CD4-positive, alpha-beta memory T cell (primary cell): ENCODE data around the gene MBOAT7. TPM values are rescaled to one million over a fixed set of nuclear protein-coding genes. Genes with fewer than 3 reads are reported as not detected.
"Not testable (repeated sequence)": the region's sequence is repeated elsewhere in the genome, so short reads cannot be mapped to it uniquely, and the experiment has no call there.

Experiments
- CTCF ChIA-PET: fragments of 350-600 bp; sonication (Branson Sonifier 250); formaldehyde crosslinking; loops from one replicate; lab custom pipeline; 2021; ENCODE audit warnings: inconsistent platforms; ENCODE audit not compliant: partially characterized antibody; lab: Charles Lee
- POLR2A ChIA-PET: fragments of 350-600 bp; sonication (Branson Sonifier 250); formaldehyde crosslinking; loops from one replicate; lab custom pipeline; 2021; ENCODE audit not compliant: partially characterized antibody; lab: Charles Lee
- DNase-seq, 5 donors: peaks; one replicate each; pipeline versions ENCODE4 v3.0.0 to v3.0.0-alpha.2; 2020 to 2022; ENCODE audit warnings: mixed read lengths in 1 of 5
- H3K27ac ChIP-seq: one replicate; pipeline ENCODE4 v1.7.0; 2013; ENCODE audit warnings: low read depth, low read length
- H3K27me3 ChIP-seq: 2 replicates; pipeline ENCODE4 v1.7.0; 2013; ENCODE audit warnings: mild to moderate bottlenecking, low read length, moderate library complexity; ENCODE audit not compliant: insufficient read depth
- H3K36me3 ChIP-seq: 2 replicates; pipeline ENCODE4 v1.7.0; 2013; ENCODE audit warnings: mild to moderate bottlenecking, low read length, moderate library complexity; ENCODE audit not compliant: insufficient read depth
- H3K4me1 ChIP-seq: 2 replicates; pipeline ENCODE4 v1.7.0; 2013; ENCODE audit warnings: mild to moderate bottlenecking, low read length, moderate library complexity; ENCODE audit not compliant: insufficient read depth
- H3K4me3 ChIP-seq, 2 donors: one replicate each; pipeline ENCODE4 v1.7.0; 2013; ENCODE audit warnings: low read length in 2 of 2, mild to moderate bottlenecking in 1 of 2
- H3K9me3 ChIP-seq, 2 donors: one replicate each; pipeline ENCODE4 v1.7.0; 2013; ENCODE audit warnings: low read length in 2 of 2, control low read depth in 1 of 2; ENCODE audit not compliant: control insufficient read depth in 1 of 2
- H3K27ac Mint-ChIP-seq, 7 donors: one replicate each; pipeline ENCODE4 v1.8.0; 2020 to 2021; ENCODE audit warnings: mixed read lengths in 7 of 7, mild to moderate bottlenecking in 6 of 7, inconsistent platforms in 3 of 7, moderate library complexity in 3 of 7
- H3K27me3 Mint-ChIP-seq, 2 donors: one replicate each; pipeline ENCODE4 v1.8.0; 2020 to 2021; ENCODE audit warnings: mixed read lengths in 2 of 2
- H3K36me3 Mint-ChIP-seq, 2 donors: one replicate each; pipeline ENCODE4 v1.8.0; 2020 to 2021; ENCODE audit warnings: mixed read lengths in 2 of 2, inconsistent platforms in 1 of 2, mild to moderate bottlenecking in 1 of 2
- H3K4me1 Mint-ChIP-seq, 4 donors: one replicate each; pipeline ENCODE4 v1.8.0; 2020 to 2021; ENCODE audit warnings: mixed read lengths in 4 of 4, mild to moderate bottlenecking in 1 of 4
- H3K4me3 Mint-ChIP-seq, 8 donors: one replicate each; pipeline ENCODE4 v1.8.0; 2020 to 2021; ENCODE audit warnings: mixed read lengths in 8 of 8, mild to moderate bottlenecking in 7 of 8, moderate library complexity in 6 of 8, inconsistent platforms in 3 of 8
- H3K9me3 Mint-ChIP-seq, 8 donors: one replicate each; pipeline ENCODE4 v1.8.0; 2020 to 2021; ENCODE audit warnings: mixed read lengths in 8 of 8, mild to moderate bottlenecking in 5 of 8, inconsistent platforms in 3 of 8, moderate library complexity in 1 of 8
- intact Hi-C: fragments of 100-400 bp; cut with micrococcal nuclease; formaldehyde crosslinking; loops from one replicate; pipeline ENCODE4 v1.15.1; 2023
- polyA plus RNA-seq, 2 donors: library from polyadenylated mRNA; unstranded; fragments of 300-500 nt; fragmentation: Illumina TruSeq; gene quantifications; one replicate each; pipeline ENCODE4 v1.2.3, GENCODE V29; 2021
- total RNA-seq, 2 experiments: library from RNA; stranded (reverse); gene quantifications; one replicate each; pipeline ENCODE4 v1.2.3, GENCODE V29; 2021

MBOAT7 gene
- total and polyA plus RNA-seq, 4 experiments from 2014 or later, result 16.0 to 55.5 (median 37.5) TPM

GRCh38 chr19:54173951-54174834 is 15.2 kb downstream of the MBOAT7 start:
- H3K4me1 ChIP-seq, result peaks cover 3% of the 10 kb centered on the region
- Mint-ChIP-seq H3K27ac (peak overlapping the region in 1 of 7 donors; percentile 53), H3K36me3 (peaks cover 4 to 7% of the 10 kb centered on the region in 2 donors), H3K4me1 (peaks cover 0 to 5% (median 2%) of the 10 kb centered on the region in 4 donors), H3K4me3 (no peak overlapping the region), H3K27me3 (no peaks in the 10 kb centered on the region), H3K9me3 (no peaks in the 10 kb centered on the region)
- H3K9me3 ChIP-seq, result no peaks in the 10 kb centered on the region
- CTCF ChIA-PET, result interaction anchor here (1.2 to 2.6 kb wide), 2 partner anchors 15 to 92 kb away, joined by 5 to 11 read pairs; partner anchors contain the start of gene MBOAT7
- H3K27me3 ChIP-seq, result no peaks in the 10 kb centered on the region
- no peak overlapping the region for H3K4me3 ChIP-seq
- DNase-seq, result no peak
- POLR2A ChIA-PET, result interaction anchor here (1.0 to 2.4 kb wide), 5 partner anchors 13 to 37 kb away, joined by 3 to 9 read pairs (median 6); partner anchors contain the start of genes CNOT3, LENG1 and MBOAT7
- intact Hi-C loops, result no loop called here
- no peak overlapping the region for H3K27ac ChIP-seq
- H3K36me3 ChIP-seq, result peaks cover 6% of the 10 kb centered on the region

GRCh38 chr19:54173359-54173699 is 16.1 kb downstream of the MBOAT7 start:
- Histone ChIP-seq H3K27me3 (no peaks in the 10 kb centered on the region), H3K4me3 (no peak overlapping the region), H3K9me3 (no peaks in the 10 kb centered on the region), H3K4me1 (peaks cover 5% of the 10 kb centered on the region), H3K36me3 (peaks cover 3% of the 10 kb centered on the region), H3K27ac (no peak overlapping the region)
- H3K27me3 Mint-ChIP-seq, result no peaks in the 10 kb centered on the region
- H3K9me3 Mint-ChIP-seq, result no peaks in the 10 kb centered on the region
- ChIA-PET CTCF (interaction anchor here (1.2 to 2.6 kb wide), 2 partner anchors 16 to 93 kb away, joined by 5 to 11 read pairs; partner anchors contain the start of gene MBOAT7), POLR2A (interaction anchor here (0.9 to 2.4 kb wide), 6 partner anchors 13 to 36 kb away, joined by 3 to 9 read pairs (median 4); partner anchors contain the start of genes CNOT3, LENG1, MBOAT7 and TSEN34)
- intact Hi-C loops, result no loop called here
- DNase-seq, result no peak
- H3K27ac Mint-ChIP-seq, result no peak overlapping the region
- peaks cover 3% of the 10 kb centered on the region in 2 donors for H3K36me3 Mint-ChIP-seq
- H3K4me3 Mint-ChIP-seq, result no peak overlapping the region
- peaks cover 0 to 6% (median 2%) of the 10 kb centered on the region in 4 donors for H3K4me1 Mint-ChIP-seq

- intact Hi-C loops, result no loop called here
Observed at GRCh38 chr19:54172471-54173358, 16.7 kb downstream of the MBOAT7 start, which contains the start of gene TMC4. TSS of gene TMC4 (minus strand) at chr19:54173160. CDS start at chr19:54173117, 43 bp downstream.

GRCh38 chr19:54171736-54172431 is 17.5 kb downstream of the MBOAT7 start:
- H3K27ac Mint-ChIP-seq, result not testable (repeated sequence)
- CTCF ChIA-PET, result interaction anchor here (1.2 to 6.4 kb wide), 3 partner anchors 12 to 95 kb away, joined by 3 to 115 read pairs (median 11); no protein-coding TSS in a partner anchor

More at GRCh38 chr19:54172471-54173358, 16.7 kb downstream of the MBOAT7 start, which contains the start of gene TMC4:
- Mint-ChIP-seq H3K27me3 (no peaks in the 10 kb centered on the region), H3K4me3 (no peak within 1 kb of the TSS), H3K9me3 (no peaks in the 10 kb centered on the region), H3K4me1 (peaks cover 0 to 8% (median under 1%) of the 10 kb centered on the region in 4 donors), H3K36me3 (peaks cover 0 to 2% of the 10 kb centered on the region in 2 donors), H3K27ac (peak within 1 kb of the TSS in 4 of 7 donors; percentile 12 to 53 (median 34))
- Histone ChIP-seq H3K4me3 (no peak within 1 kb of the TSS), H3K36me3 (peaks cover 3% of the 10 kb centered on the region), H3K27me3 (no peaks in the 10 kb centered on the region), H3K27ac (no peak within 1 kb of the TSS), H3K4me1 (peaks cover 9% of the 10 kb centered on the region), H3K9me3 (no peaks in the 10 kb centered on the region)
- POLR2A ChIA-PET, result interaction anchor here (0.9 to 2.4 kb wide), 5 partner anchors 13 to 35 kb away, joined by 3 to 9 read pairs (median 6); partner anchors contain the start of genes CNOT3, LENG1, MBOAT7 and TSEN34
- CTCF ChIA-PET, result interaction anchor here (1.2 to 2.6 kb wide), 2 partner anchors 17 to 93 kb away, joined by 5 to 11 read pairs; partner anchors contain the start of gene MBOAT7
- DNase-seq, result no peak

GRCh38 chr19:54169149-54169740 is 20.1 kb downstream of the MBOAT7 start:
- Mint-ChIP-seq H3K4me3 (no peak overlapping the region), H3K27me3 (no peaks in the 10 kb centered on the region), H3K27ac (peak overlapping the region in 1 of 7 donors; percentile 68), H3K9me3 (peaks cover 0 to 2% (median 0%) of the 10 kb centered on the region in 8 donors), H3K4me1 (peaks cover 2 to 19% (median 8%) of the 10 kb centered on the region in 4 donors), H3K36me3 (no peaks in the 10 kb centered on the region)
- ChIA-PET CTCF (interaction anchor here (0.8 to 6.4 kb wide), 11 partner anchors 19 to 221 kb away, joined by 3 to 115 read pairs (median 5); partner anchors contain the start of genes CNOT3, MBOAT7 and RPS9), POLR2A (interaction anchor here (1.2 to 3.1 kb wide), 3 partner anchors 10 to 97 kb away, joined by 4 to 20 read pairs (median 11); partner anchors contain the start of genes MBOAT7 and TSEN34)
- Histone ChIP-seq H3K4me3 (no peak overlapping the region), H3K27ac (no peak overlapping the region), H3K27me3 (no peaks in the 10 kb centered on the region), H3K36me3 (no peaks in the 10 kb centered on the region), H3K9me3 (no peaks in the 10 kb centered on the region), H3K4me1 (peaks cover 18% of the 10 kb centered on the region)
- no peak for DNase-seq
- intact Hi-C loops, result no loop called here

More at GRCh38 chr19:54171736-54172431, 17.5 kb downstream of the MBOAT7 start:
- H3K4me1 ChIP-seq, H3K27me3 ChIP-seq, H3K27ac ChIP-seq, H3K4me3 Mint-ChIP-seq, DNase-seq, intact Hi-C loops, H3K4me3 ChIP-seq, H3K9me3 Mint-ChIP-seq, H3K36me3 Mint-ChIP-seq, H3K9me3 ChIP-seq, H3K36me3 ChIP-seq, H3K4me1 Mint-ChIP-seq, H3K27me3 Mint-ChIP-seq: not testable (repeated sequence)
- POLR2A ChIA-PET, result interaction anchor here (1.1 to 2.4 kb wide), 3 partner anchors 12 to 17 kb away, joined by 3 to 9 read pairs (median 4); partner anchors contain the start of gene LENG1
